IMR-90 (cell line): ENCODE measurements around the gene MACO1.

Experiments used
- BHLHE40 ChIP-seq: fragments of 150-350 bp; IDR thresholded peaks from 2 replicates; pipeline ENCODE4 v1.6.1; 2016; ENCODE audit warnings: mild to moderate bottlenecking, low read depth, low read length
- MAZ ChIP-seq: IDR thresholded peaks from 2 replicates; pipeline ENCODE4 v1.6.1; 2012; ENCODE audit warnings: low read depth, mild to moderate bottlenecking, low read length, improper control_type of control experiment, moderate library complexity, borderline replicate concordance
- POLR2A ChIP-seq: IDR thresholded peaks from 2 replicates; pipeline ENCODE4 v1.6.1; 2012; ENCODE audit warnings: mild to moderate bottlenecking, low read depth, low read length
- SMC3 ChIP-seq: fragments of 150-350 bp; IDR thresholded peaks from 2 replicates; pipeline ENCODE4 v1.6.1; 2016; ENCODE audit warnings: low read depth, mild to moderate bottlenecking, antibody characterized with exemption, low read length, moderate library complexity
- TF ChIP-seq, protein P1 (sequence below): conservative IDR thresholded peaks from 2 replicates; pipeline ENCODE4 v1.5.1; 2012; ENCODE audit warnings: mild to moderate bottlenecking, low read depth, low read length, improper control_type of control experiment
- TF ChIP-seq, protein P2 (sequence below): fragments of 150-350 bp; IDR thresholded peaks from 2 replicates; pipeline ENCODE4 v1.6.1; 2017; ENCODE audit warnings: mild to moderate bottlenecking, antibody characterized with exemption, low read length, low read depth

DNA sequence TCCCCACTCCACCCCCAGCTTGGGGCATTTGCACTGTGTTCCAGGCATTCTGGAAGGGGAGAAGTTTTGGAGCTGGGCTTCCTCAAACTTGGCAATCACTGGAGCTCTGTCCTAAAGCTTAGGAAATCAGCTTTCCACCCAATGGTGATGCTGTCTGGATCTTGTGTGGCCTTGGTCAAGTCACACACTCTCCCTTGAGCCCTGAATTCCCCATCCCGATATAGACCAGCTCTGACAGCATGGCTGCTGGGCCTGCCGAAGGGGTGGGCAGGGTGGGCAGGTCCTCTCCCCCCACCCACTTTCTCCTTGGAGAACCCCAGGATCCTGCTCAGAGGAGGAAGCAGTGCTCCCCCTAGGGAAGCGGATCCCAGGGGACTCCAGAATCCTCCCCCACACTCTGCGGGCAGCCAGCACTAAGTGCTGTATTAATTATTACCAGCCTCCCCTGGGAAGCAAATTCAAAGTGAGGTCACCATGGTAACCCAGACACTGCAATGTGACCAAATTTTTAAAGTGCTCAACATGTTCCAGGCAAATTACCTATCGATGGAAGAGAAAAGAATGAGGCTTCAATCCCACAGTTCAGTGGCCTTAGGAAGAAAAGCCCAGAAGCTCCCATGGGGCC lies 91.4 kb downstream of the MACO1 start:
- TF ChIP-seq, protein P1, sequence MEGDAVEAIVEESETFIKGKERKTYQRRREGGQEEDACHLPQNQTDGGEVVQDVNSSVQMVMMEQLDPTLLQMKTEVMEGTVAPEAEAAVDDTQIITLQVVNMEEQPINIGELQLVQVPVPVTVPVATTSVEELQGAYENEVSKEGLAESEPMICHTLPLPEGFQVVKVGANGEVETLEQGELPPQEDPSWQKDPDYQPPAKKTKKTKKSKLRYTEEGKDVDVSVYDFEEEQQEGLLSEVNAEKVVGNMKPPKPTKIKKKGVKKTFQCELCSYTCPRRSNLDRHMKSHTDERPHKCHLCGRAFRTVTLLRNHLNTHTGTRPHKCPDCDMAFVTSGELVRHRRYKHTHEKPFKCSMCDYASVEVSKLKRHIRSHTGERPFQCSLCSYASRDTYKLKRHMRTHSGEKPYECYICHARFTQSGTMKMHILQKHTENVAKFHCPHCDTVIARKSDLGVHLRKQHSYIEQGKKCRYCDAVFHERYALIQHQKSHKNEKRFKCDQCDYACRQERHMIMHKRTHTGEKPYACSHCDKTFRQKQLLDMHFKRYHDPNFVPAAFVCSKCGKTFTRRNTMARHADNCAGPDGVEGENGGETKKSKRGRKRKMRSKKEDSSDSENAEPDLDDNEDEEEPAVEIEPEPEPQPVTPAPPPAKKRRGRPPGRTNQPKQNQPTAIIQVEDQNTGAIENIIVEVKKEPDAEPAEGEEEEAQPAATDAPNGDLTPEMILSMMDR, result no peak
- no peak for TF ChIP-seq POLR2A
- TF ChIP-seq BHLHE40, result no peak
- no peak for TF ChIP-seq MAZ
- TF ChIP-seq, protein P2, sequence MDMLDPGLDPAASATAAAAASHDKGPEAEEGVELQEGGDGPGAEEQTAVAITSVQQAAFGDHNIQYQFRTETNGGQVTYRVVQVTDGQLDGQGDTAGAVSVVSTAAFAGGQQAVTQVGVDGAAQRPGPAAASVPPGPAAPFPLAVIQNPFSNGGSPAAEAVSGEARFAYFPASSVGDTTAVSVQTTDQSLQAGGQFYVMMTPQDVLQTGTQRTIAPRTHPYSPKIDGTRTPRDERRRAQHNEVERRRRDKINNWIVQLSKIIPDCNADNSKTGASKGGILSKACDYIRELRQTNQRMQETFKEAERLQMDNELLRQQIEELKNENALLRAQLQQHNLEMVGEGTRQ, result no peak
- no peak for TF ChIP-seq SMC3
